GM12878 (cell line): ENCODE results near the gene MED25. TPM values are rescaled to one million over a fixed set of nuclear protein-coding genes. Genes with fewer than 3 reads are reported as not detected.

Source experiments
- ATAC-seq: fragments of 200-7000 bp; cut with Tn5 transposase; 3 replicates; pipeline ENCODE4 v1.9.1; 2020; ENCODE audit warnings: mild to moderate bottlenecking, moderate library complexity
- BruUV-seq: library from RNA; stranded (reverse); fragments of 400-500 nt; replicated peaks from 2 replicates; lab custom pipeline; 2021; lab: Mats Ljungman, UMichigan
- CTCF ChIA-PET: fragments of 300-600 bp; sonication (Branson Sonifier 250); formaldehyde crosslinking; extraction: SDS; loops from one replicate; lab custom pipeline; 2021; ENCODE audit warnings: inconsistent platforms; lab: Yijun Ruan, JAX
- POLR2A ChIA-PET: fragments of 350-600 bp; formaldehyde crosslinking; extraction: SDS; loops from one replicate; lab custom pipeline; 2021; ENCODE audit warnings: inconsistent platforms; lab: Charles Lee
- RAD21 ChIA-PET: fragments of 300-600 bp; sonication (Branson Sonifier 250); formaldehyde crosslinking; loops from one replicate; lab custom pipeline; 2023; ENCODE audit warnings: antibody characterized with exemption; ENCODE audit not compliant: unreplicated experiment; lab: Charles Lee
- SMC1A ChIA-PET: fragments of 300-600 bp; sonication (Branson Sonifier 250); formaldehyde crosslinking; loops from one replicate; lab custom pipeline; 2023; ENCODE audit not compliant: unreplicated experiment, uncharacterized antibody; lab: Charles Lee
- DNase-seq: peaks from one replicate; pipeline ENCODE4 v3.0.0-alpha.2; 2011; ENCODE audit warnings: low read depth, low spot score
- FAIRE-seq: peaks from 3 replicates; lab custom pipeline; 2011; peaks lifted over from hg19 to GRCh38; lab: Jason Lieb, UNC
- H2AFZ ChIP-seq: 2 replicates; pipeline ENCODE4 v1.6.0; 2011; ENCODE audit warnings: low read depth, low read length, control low read depth; ENCODE audit not compliant: control insufficient read depth
- H3K27ac ChIP-seq: 2 replicates; pipeline ENCODE4 v1.5.1; 2011; ENCODE audit warnings: control low read depth; ENCODE audit not compliant: control insufficient read depth, insufficient read depth
- H3K27me3 ChIP-seq, 2 experiments: replicated peaks in 1 of 2; 2 replicates each; pipeline versions ENCODE4 v1.6.0 to v1.6.1; 2011; ENCODE audit warnings: low read length in 1 of 2; ENCODE audit not compliant: control insufficient read depth in 2 of 2, insufficient read depth in 2 of 2
- H3K36me3 ChIP-seq, 2 experiments: 2 replicates each; pipeline ENCODE4 v1.5.1; 2011; ENCODE audit warnings: low read length in 1 of 2; ENCODE audit not compliant: control insufficient read depth in 2 of 2, insufficient read depth in 2 of 2
- H3K4me1 ChIP-seq: 2 replicates; pipeline ENCODE4 v1.6.1; 2011; ENCODE audit warnings: mild to moderate bottlenecking, low read length, moderate library complexity, mixed read lengths; ENCODE audit not compliant: control insufficient read depth, insufficient read depth
- H3K4me2 ChIP-seq: 2 replicates; pipeline ENCODE4 v1.6.0; 2011; ENCODE audit warnings: control low read depth; ENCODE audit not compliant: control insufficient read depth, insufficient read depth
- H3K4me3 ChIP-seq: fragments of 200-600 bp; sonication (generic); 2 replicates; pipeline ENCODE4 v1.5.1; 2016
- H3K79me2 ChIP-seq: 2 replicates; pipeline ENCODE4 v1.6.0; 2011; ENCODE audit warnings: low read length; ENCODE audit not compliant: control insufficient read depth, insufficient read depth
- H3K9ac ChIP-seq: 2 replicates; pipeline ENCODE4 v1.8.0; 2011; ENCODE audit warnings: low read length, control low read depth, mixed read lengths; ENCODE audit not compliant: control insufficient read depth, insufficient read depth
- H3K9me3 ChIP-seq: replicated peaks from 3 replicates; pipeline ENCODE4 v1.5.1; 2011; ENCODE audit warnings: mild to moderate bottlenecking, low read length; ENCODE audit not compliant: control insufficient read depth, insufficient read depth
- H4K20me1 ChIP-seq: 2 replicates; pipeline ENCODE4 v1.6.0; 2011; ENCODE audit not compliant: control insufficient read depth, insufficient read depth
- ESRRA ChIP-seq: IDR thresholded peaks from 2 replicates; pipeline ENCODE4 v1.6.1; 2012; ENCODE audit warnings: mild to moderate bottlenecking, low read length, improper control_type of control experiment
- PML ChIP-seq: IDR thresholded peaks from 2 replicates; pipeline ENCODE4 v1.6.1; 2012; ENCODE audit warnings: low read length, inconsistent platforms
- RAD51 ChIP-seq: fragments of 450-650 bp; IDR thresholded peaks from 2 replicates; pipeline ENCODE4 v1.6.1; 2016; ENCODE audit warnings: moderate library complexity, mild to moderate bottlenecking, inconsistent platforms
- RUNX3 ChIP-seq: IDR thresholded peaks from 2 replicates; pipeline ENCODE4 v1.6.1; 2012; ENCODE audit warnings: low read length, inconsistent platforms
- SUZ12 ChIP-seq: fragments of 200-600 bp; sonication (generic); IDR thresholded peaks from one replicate; pipeline ENCODE4 v1.6.1; 2018; ENCODE audit warnings: antibody characterized with exemption, mild to moderate bottlenecking; ENCODE audit not compliant: unreplicated experiment
- TCF7 ChIP-seq: IDR thresholded peaks from 2 replicates; pipeline ENCODE4 v1.6.1; 2014; ENCODE audit warnings: antibody characterized with exemption, borderline replicate concordance
- WRNIP1 ChIP-seq: IDR thresholded peaks from 2 replicates; pipeline ENCODE4 v1.6.1; 2011; ENCODE audit warnings: low read depth, low read length, improper control_type of control experiment, borderline replicate concordance
- ZBED1 ChIP-seq: IDR thresholded peaks from 2 replicates; pipeline ENCODE4 v1.6.1; 2016; ENCODE audit warnings: borderline replicate concordance
- WGBS: methylation state at CpG from one replicate; pipeline ENCODE4 v1.1.6; 2016; ENCODE audit warnings: low lambda C conversion rate; ENCODE audit not compliant: insufficient replicate concordance, insufficient coverage; ENCODE audit errors: missing lambda C conversion rate; 5-methylcytosine and 5-hydroxymethylcytosine counted together
- in situ Hi-C: fragments of 300-500 bp; cut with MboI; formaldehyde crosslinking; loops from 9 replicates; pipeline ENCODE4 v1.14.3; 2018; ENCODE audit warnings: mixed read lengths
- intact Hi-C: fragments of 100-400 bp; cut with micrococcal nuclease; formaldehyde crosslinking; loops from one replicate; pipeline ENCODE4 v1.14.2; 2022; ENCODE audit not compliant: unreplicated experiment
- polyA plus RNA-seq, 11 experiments: library from polyadenylated mRNA; depleted of rRNA in 4 of 11; unstranded in 6 of 11; stranded (reverse) in 5 of 11; fragments of >200 nt; fragmentation: Nextera tagmentation in 4 of 11; fragmentation: Illumina TruSeq in 1 of 11; extraction: Ambion mirVana in 4 of 11; extraction: Trizol in 1 of 11; gene quantifications; 1 replicate in 1 of 11; 2 replicates in 10 of 11; pipeline versions ENCODE4 v1.2.1 to v1.2.3, GENCODE V29; 2011 to 2016; ENCODE audit warnings: inconsistent platforms in 2 of 11, missing spikeins in 2 of 11, low read depth in 1 of 11
- total RNA-seq, 4 experiments: library from RNA; depleted of rRNA in 3 of 4; stranded (reverse); fragments of >200 nt in 3 of 4; fragmentation: Illumina TruSeq in 1 of 4; extraction: Trizol in 1 of 4; gene quantifications; 2 replicates each; pipeline versions ENCODE4 v1.2.1 to v1.2.3, GENCODE V29; 2013 to 2021
- TF ChIP-seq, protein P1 (sequence below): IDR thresholded peaks from 2 replicates; pipeline ENCODE4 v1.6.1; 2012; ENCODE audit warnings: low read depth, low read length, improper control_type of control experiment
- TF ChIP-seq, protein P2 (sequence below): IDR thresholded peaks from 2 replicates; pipeline ENCODE4 v1.6.1; 2012; ENCODE audit warnings: low read length, inconsistent platforms
- TF ChIP-seq, protein P3 (sequence below): fragments of 450-650 bp; formaldehyde crosslinking; IDR thresholded peaks from 2 replicates; pipeline ENCODE4 v1.5.0; 2022; ENCODE audit warnings: mild to moderate bottlenecking, missing genetic modification characterization
- TF ChIP-seq, protein P4 (sequence below): IDR thresholded peaks from 2 replicates; pipeline ENCODE4 v1.6.1; 2011; ENCODE audit warnings: borderline replicate concordance, low read depth, mild to moderate bottlenecking, moderate library complexity, low read length; ENCODE audit not compliant: insufficient read depth, poor library complexity, severe bottlenecking

Gene MED25
- total and polyA plus RNA-seq, 10 of the 15 experiments (the other 5 are each of a cell fraction or from before 2014, with no cell fraction given), result 3.5 to 53.9 (median 17.1) TPM

DNA sequence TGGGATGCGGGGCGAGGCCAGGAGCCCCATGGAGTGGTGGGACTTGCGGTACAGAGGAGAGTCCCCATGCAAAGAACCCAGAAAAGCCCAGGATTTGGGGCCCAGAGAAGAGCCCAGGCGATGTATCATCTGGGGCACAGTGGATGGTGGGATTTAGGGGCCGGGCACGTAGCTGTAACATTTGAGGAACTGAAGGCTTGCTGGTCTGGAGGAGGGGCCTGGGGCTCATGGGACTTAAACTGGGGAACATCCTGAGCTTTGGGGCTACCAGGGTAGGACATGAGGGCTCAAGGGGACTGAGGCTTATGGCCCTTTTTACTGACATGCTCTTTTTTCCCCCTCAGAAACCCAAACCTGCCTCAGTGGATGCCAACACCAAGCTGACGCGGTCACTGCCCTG, 13.5 kb downstream of the MED25 start:
- Histone ChIP-seq H3K27me3 (no peaks in the 10 kb centered on the region), H3K79me2 (no peaks in the 10 kb centered on the region), H4K20me1 (peaks cover 3% of the 10 kb centered on the region; the same call in 1 of the 2 replicates), H3K36me3 (peaks cover 17 to 36% of the 10 kb centered on the region in 2 experiments), H3K4me1 (no peaks in the 10 kb centered on the region), H2AFZ (no peak overlapping the region), H3K9me3 (no peaks in the 10 kb centered on the region), H3K4me2 (no peak overlapping the region), H3K9ac (no peak overlapping the region), H3K27ac (no peak overlapping the region), H3K4me3 (no peak overlapping the region)
- TF ChIP-seq, protein P1, sequence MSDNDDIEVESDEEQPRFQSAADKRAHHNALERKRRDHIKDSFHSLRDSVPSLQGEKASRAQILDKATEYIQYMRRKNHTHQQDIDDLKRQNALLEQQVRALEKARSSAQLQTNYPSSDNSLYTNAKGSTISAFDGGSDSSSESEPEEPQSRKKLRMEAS, result no peak
- TF ChIP-seq TCF7 (no peak), PML (no peak), SUZ12 (no peak), ZBED1 (no peak), ESRRA (no peak)
- TF ChIP-seq, protein P2, sequence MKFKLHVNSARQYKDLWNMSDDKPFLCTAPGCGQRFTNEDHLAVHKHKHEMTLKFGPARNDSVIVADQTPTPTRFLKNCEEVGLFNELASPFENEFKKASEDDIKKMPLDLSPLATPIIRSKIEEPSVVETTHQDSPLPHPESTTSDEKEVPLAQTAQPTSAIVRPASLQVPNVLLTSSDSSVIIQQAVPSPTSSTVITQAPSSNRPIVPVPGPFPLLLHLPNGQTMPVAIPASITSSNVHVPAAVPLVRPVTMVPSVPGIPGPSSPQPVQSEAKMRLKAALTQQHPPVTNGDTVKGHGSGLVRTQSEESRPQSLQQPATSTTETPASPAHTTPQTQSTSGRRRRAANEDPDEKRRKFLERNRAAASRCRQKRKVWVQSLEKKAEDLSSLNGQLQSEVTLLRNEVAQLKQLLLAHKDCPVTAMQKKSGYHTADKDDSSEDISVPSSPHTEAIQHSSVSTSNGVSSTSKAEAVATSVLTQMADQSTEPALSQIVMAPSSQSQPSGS, result no peak
- RAD21 ChIA-PET, result no interaction called here
- intact Hi-C loops (no loop called here), in situ Hi-C loops (no loop called here)
- ATAC-seq (no peak), DNase-seq (no peak), FAIRE-seq (no peak)
- 92% methylated on average over 8 of the region's 8 CpGs for WGBS
- no TSS peak for BruUV-seq
- SMC1A ChIA-PET, result no interaction called here
- CTCF ChIA-PET, result no interaction called here
- POLR2A ChIA-PET, result interaction anchor here (0.6 kb wide), 1 partner anchor 38 kb away, joined by 3 read pairs; no protein-coding TSS in a partner anchor

DNA sequence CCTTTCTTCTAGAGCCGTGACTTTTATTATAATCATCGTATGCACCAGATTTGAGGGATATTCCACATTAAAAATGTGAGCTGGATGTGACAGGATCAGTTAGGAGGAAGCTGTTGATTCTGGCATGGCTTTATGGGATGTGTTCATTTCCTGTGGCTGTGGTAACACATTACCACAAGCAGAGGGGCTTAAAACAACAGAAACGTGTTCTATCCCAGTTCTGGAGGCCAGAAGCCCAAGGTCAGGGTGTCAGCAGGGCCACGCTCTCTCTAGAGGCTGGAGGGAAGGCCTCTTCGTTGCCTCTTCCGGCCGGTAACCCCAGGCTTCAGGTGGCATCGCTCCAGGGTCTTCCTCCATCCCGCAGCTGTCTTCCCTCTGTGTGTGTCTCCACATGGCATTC, 14.5 kb downstream of the MED25 start:
- Histone ChIP-seq H4K20me1 (no peaks in the 10 kb centered on the region), H3K4me1 (no peaks in the 10 kb centered on the region), H3K4me3 (no peak overlapping the region), H3K36me3 (peaks cover 17 to 36% of the 10 kb centered on the region in 2 experiments), H3K27me3 (no peaks in the 10 kb centered on the region), H3K9me3 (no peaks in the 10 kb centered on the region), H3K4me2 (no peak overlapping the region), H3K9ac (no peak overlapping the region), H2AFZ (no peak overlapping the region), H3K79me2 (no peaks in the 10 kb centered on the region), H3K27ac (no peak overlapping the region)
- in situ Hi-C loops, result no loop called here
- ChIA-PET POLR2A (no interaction called here), CTCF (no interaction called here), RAD21 (no interaction called here), SMC1A (no interaction called here)
- DNase-seq, result no peak
- intact Hi-C loops, result no loop called here
- FAIRE-seq, result no peak
- BruUV-seq, result no TSS peak
- no peak for ATAC-seq
- WGBS, result 84% methylated on average over 9 of the region's 9 CpGs
- TF ChIP-seq, protein P3, sequence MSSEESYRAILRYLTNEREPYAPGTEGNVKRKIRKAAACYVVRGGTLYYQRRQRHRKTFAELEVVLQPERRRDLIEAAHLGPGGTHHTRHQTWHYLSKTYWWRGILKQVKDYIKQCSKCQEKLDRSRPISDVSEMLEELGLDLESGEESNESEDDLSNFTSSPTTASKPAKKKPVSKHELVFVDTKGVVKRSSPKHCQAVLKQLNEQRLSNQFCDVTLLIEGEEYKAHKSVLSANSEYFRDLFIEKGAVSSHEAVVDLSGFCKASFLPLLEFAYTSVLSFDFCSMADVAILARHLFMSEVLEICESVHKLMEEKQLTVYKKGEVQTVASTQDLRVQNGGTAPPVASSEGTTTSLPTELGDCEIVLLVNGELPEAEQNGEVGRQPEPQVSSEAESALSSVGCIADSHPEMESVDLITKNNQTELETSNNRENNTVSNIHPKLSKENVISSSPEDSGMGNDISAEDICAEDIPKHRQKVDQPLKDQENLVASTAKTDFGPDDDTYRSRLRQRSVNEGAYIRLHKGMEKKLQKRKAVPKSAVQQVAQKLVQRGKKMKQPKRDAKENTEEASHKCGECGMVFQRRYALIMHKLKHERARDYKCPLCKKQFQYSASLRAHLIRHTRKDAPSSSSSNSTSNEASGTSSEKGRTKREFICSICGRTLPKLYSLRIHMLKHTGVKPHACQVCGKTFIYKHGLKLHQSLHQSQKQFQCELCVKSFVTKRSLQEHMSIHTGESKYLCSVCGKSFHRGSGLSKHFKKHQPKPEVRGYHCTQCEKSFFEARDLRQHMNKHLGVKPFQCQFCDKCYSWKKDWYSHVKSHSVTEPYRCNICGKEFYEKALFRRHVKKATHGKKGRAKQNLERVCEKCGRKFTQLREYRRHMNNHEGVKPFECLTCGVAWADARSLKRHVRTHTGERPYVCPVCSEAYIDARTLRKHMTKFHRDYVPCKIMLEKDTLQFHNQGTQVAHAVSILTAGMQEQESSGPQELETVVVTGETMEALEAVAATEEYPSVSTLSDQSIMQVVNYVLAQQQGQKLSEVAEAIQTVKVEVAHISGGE (CRISPR knock-in tag), result no peak
- no peak for TF ChIP-seq WRNIP1
- no peak for TF ChIP-seq RAD51
- TF ChIP-seq, protein P4, sequence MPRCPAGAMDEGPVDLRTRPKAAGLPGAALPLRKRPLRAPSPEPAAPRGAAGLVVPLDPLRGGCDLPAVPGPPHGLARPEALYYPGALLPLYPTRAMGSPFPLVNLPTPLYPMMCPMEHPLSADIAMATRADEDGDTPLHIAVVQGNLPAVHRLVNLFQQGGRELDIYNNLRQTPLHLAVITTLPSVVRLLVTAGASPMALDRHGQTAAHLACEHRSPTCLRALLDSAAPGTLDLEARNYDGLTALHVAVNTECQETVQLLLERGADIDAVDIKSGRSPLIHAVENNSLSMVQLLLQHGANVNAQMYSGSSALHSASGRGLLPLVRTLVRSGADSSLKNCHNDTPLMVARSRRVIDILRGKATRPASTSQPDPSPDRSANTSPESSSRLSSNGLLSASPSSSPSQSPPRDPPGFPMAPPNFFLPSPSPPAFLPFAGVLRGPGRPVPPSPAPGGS, result no peak
- TF ChIP-seq RUNX3, result no peak
